Measurements from ENCODE around the gene PIM1.

The PIM1 gene

GRCh38 chr6:37173493-37174195 lies 3.7 kb downstream of the PIM1 start:
- TF ChIP-seq CTCF (IDR thresholded peaks at IDR 0.05) (no peak), ZFX (IDR thresholded peaks at IDR 0.05; ENCODE audit: borderline replicate concordance) (no peak)
- H3K27ac ChIP-seq, result no peak overlapping the region

- no peak overlapping the region for H3K27ac ChIP-seq
- no peak for TF ChIP-seq ZFX (IDR thresholded peaks at IDR 0.05; ENCODE audit: borderline replicate concordance)
- no peak for TF ChIP-seq CTCF (IDR thresholded peaks at IDR 0.05)
Observed at GRCh38 chr6:37174196-37174514, 4.2 kb downstream of the PIM1 start.

- no peak overlapping the region for H3K27ac ChIP-seq
- TF ChIP-seq ZFX (IDR thresholded peaks at IDR 0.05; ENCODE audit: borderline replicate concordance) (no peak), CTCF (IDR thresholded peaks at IDR 0.05) (no peak)
Observed at GRCh38 chr6:37174515-37175331, 4.8 kb downstream of the PIM1 start.

- H3K27ac ChIP-seq, result no peak overlapping the region
- TF ChIP-seq ZFX (IDR thresholded peaks at IDR 0.05; ENCODE audit: borderline replicate concordance) (no peak), CTCF (IDR thresholded peaks at IDR 0.05) (no peak)
Observed at GRCh38 chr6:37175332-37176267, 5.6 kb downstream of the PIM1 start.

- no peak for TF ChIP-seq CTCF (IDR thresholded peaks at IDR 0.05)
- no peak for TF ChIP-seq ZFX (IDR thresholded peaks at IDR 0.05; ENCODE audit: borderline replicate concordance)
- H3K27ac ChIP-seq, result no peak overlapping the region
Observed at GRCh38 chr6:37176268-37177076, 6.5 kb downstream of the PIM1 start.

- no peak overlapping the region for H3K27ac ChIP-seq
- no peak for TF ChIP-seq ZFX (IDR thresholded peaks at IDR 0.05; ENCODE audit: borderline replicate concordance)
- TF ChIP-seq CTCF (IDR thresholded peaks at IDR 0.05), result no peak
Observed at GRCh38 chr6:37177077-37177934, 7.4 kb downstream of the PIM1 start.

Measured in 22Rv1 (cell line).